ENCODE results near the gene REG4.
"Not testable (repeated sequence)": the region's sequence is repeated elsewhere in the genome, so short reads cannot be mapped to it uniquely, and the experiment has no call there.

- TF ChIP-seq POLR2A (IDR thresholded peaks at IDR 0.05; ENCODE audit: low read depth, low read length); CTCF (conservative IDR thresholded peaks at IDR 0.05; ENCODE audit: low read depth, low read length); NFE2L2 (IDR thresholded peaks at IDR 0.05; ENCODE audit: low read depth, low read length); MXI1 (IDR thresholded peaks at IDR 0.05; ENCODE audit: borderline replicate concordance, low read depth, low read length); RFX5 (IDR thresholded peaks at IDR 0.05; ENCODE audit: low read depth, low read length); USF2 (IDR thresholded peaks at IDR 0.05; ENCODE audit: low read depth, low read length); CHD1 (IDR thresholded peaks at IDR 0.05; ENCODE audit: low read depth, low read length); RAD21 (IDR thresholded peaks at IDR 0.05; ENCODE audit: low read length); CEBPB (IDR thresholded peaks at IDR 0.05; ENCODE audit: low read depth, low read length); MAFK (IDR thresholded peaks at IDR 0.05; ENCODE audit: low read depth, low read length); SMC3 (IDR thresholded peaks at IDR 0.05; ENCODE audit: low read depth, low read length); BHLHE40 (IDR thresholded peaks at IDR 0.05; ENCODE audit: low read depth, low read length); FOS (IDR thresholded peaks at IDR 0.05; ENCODE audit: low read depth, low read length); MAZ (IDR thresholded peaks at IDR 0.05; ENCODE audit: borderline replicate concordance, low read depth, low read length): not testable (repeated sequence)
Measured at GRCh38 chr1:119858556-119859214, 47.4 kb upstream of the REG4 start.
